NCI-H1436 (cell line): Measurements from ENCODE around the gene PAWR.
"Not testable (repeated sequence)": the region's sequence is repeated elsewhere in the genome, so short reads cannot be mapped to it uniquely, and the experiment has no call there.

Experiments used
- DNase-seq: peaks from one replicate; lab custom pipeline; 2025; lab: John Stamatoyannopoulos, UW

The PAWR gene

GRCh38 chr12:79645235-79645630 is 45.5 kb downstream of the PAWR start:
- DNase-seq: no peak

- no peak for DNase-seq
These were observed 46.2 kb downstream of the PAWR start for GRCh38 chr12:79644274-79645234.

- no peak for DNase-seq
These were observed 46.9 kb downstream of the PAWR start for GRCh38 chr12:79643821-79644220.

GRCh38 chr12:79638490-79638889 is 52.3 kb downstream of the PAWR start:
- no peak for DNase-seq

- DNase-seq: no peak
These were observed 53.7 kb downstream of the PAWR start for GRCh38 chr12:79637093-79637492.

- no peak for DNase-seq
These were observed 55.1 kb downstream of the PAWR start for GRCh38 chr12:79635676-79636075.

- DNase-seq: no peak
These were observed 55.8 kb downstream of the PAWR start for GRCh38 chr12:79634957-79635471.

GRCh38 chr12:79629561-79629960 is 61.2 kb downstream of the PAWR start:
- DNase-seq: no peak

GRCh38 chr12:79626735-79627134 is 64.0 kb downstream of the PAWR start:
- not testable (repeated sequence) for DNase-seq

- no peak for DNase-seq
These were observed 66.4 kb downstream of the PAWR start for GRCh38 chr12:79624378-79624777.

- no peak for DNase-seq
These were observed 70.7 kb downstream of the PAWR start for GRCh38 chr12:79619872-79620562.

GRCh38 chr12:79618848-79619404 is 71.8 kb downstream of the PAWR start:
- DNase-seq: no peak

- no peak for DNase-seq
These were observed 73.1 kb downstream of the PAWR start for GRCh38 chr12:79617696-79618095.

- DNase-seq: no peak
These were observed 74.9 kb downstream of the PAWR start for GRCh38 chr12:79615596-79616560.

- DNase-seq: no peak
These were observed 76.0 kb downstream of the PAWR start for GRCh38 chr12:79614730-79615129.

GRCh38 chr12:79601908-79602307 is 88.9 kb downstream of the PAWR start:
- DNase-seq: no peak

- DNase-seq: no peak
These were observed 92.9 kb downstream of the PAWR start for GRCh38 chr12:79597910-79598309.

GRCh38 chr12:79596719-79597350 is 93.9 kb downstream of the PAWR start:
- DNase-seq: no peak

GRCh38 chr12:79595273-79595672 is 95.5 kb downstream of the PAWR start:
- no peak for DNase-seq

GRCh38 chr12:79592865-79593264 is 97.9 kb downstream of the PAWR start:
- DNase-seq: no peak

GRCh38 chr12:79591988-79592387 is 98.8 kb downstream of the PAWR start:
- DNase-seq: no peak
